HAP-1 (cell line): ENCODE data around the gene FER.

Source experiments
- DNase-seq, 2 experiments: peaks; one replicate each; pipeline ENCODE4 v3.0.0-alpha.2; 2016 to 2020; ENCODE audit warnings: low spot score in 2 of 2
- H3K27me3 ChIP-seq: fragments of 250-450 bp; sonication (Bioruptor Pico); 2 replicates; pipeline ENCODE4 v1.5.1; 2020; ENCODE audit warnings: low read depth, mild to moderate bottlenecking, moderate library complexity
- H3K36me3 ChIP-seq: fragments of 250-450 bp; sonication (Bioruptor Pico); replicated peaks from 2 replicates; pipeline ENCODE4 v1.5.1; 2020; ENCODE audit warnings: mild to moderate bottlenecking
- H3K4me1 ChIP-seq: fragments of 250-450 bp; sonication (Bioruptor Pico); 2 replicates; pipeline ENCODE4 v1.5.1; 2020; ENCODE audit warnings: mild to moderate bottlenecking
- H3K4me3 ChIP-seq: fragments of 250-450 bp; sonication (Bioruptor Pico); 2 replicates; pipeline ENCODE4 v1.5.1; 2020; ENCODE audit warnings: mild to moderate bottlenecking, moderate library complexity
- H3K9me3 ChIP-seq: fragments of 250-450 bp; sonication (Bioruptor Pico); 2 replicates; pipeline ENCODE4 v1.5.1; 2020; ENCODE audit warnings: mild to moderate bottlenecking, moderate library complexity
- in situ Hi-C: fragments of 300-500 bp; cut with MboI; formaldehyde crosslinking; loops from 3 replicates; pipeline ENCODE4 v1.14.3; 2020; ENCODE audit warnings: low sequenced_read_pairs, inconsistent platforms, mixed read lengths

Gene FER

DNA sequence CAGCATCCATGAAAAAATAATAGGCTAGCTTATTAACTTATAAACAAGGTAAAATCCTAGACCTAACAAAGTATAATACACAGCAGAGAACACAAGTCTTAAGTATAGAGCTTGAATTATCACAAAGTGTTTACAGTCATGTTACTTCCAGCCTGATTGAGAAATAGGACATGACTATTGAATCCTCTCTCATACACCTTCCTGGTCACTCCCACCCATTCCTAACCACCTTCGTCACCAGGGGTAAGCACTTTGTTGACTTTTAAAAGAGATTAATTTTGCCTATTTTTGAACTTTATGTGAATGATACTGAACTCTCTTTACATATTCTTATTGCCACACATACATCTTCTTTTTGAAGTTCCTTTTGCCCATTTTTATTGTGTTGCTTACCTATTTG is 336.2 kb downstream of the FER start:
- H3K4me3 ChIP-seq, result no peak overlapping the region
- in situ Hi-C loops, result no loop called here

GRCh38 chr5:109089191-109089590 is 341.5 kb downstream of the FER start:
- in situ Hi-C loops, result no loop called here
- Histone ChIP-seq H3K36me3 (no peaks in the 10 kb centered on the region), H3K27me3 (no peaks in the 10 kb centered on the region), H3K4me1 (no peaks in the 10 kb centered on the region), H3K4me3 (no peak overlapping the region), H3K9me3 (no peaks in the 10 kb centered on the region)
- DNase-seq, result no peak

More for the DNA sequence above, 336.2 kb downstream of the FER start:
- Histone ChIP-seq H3K9me3 (no peaks in the 10 kb centered on the region), H3K27me3 (no peaks in the 10 kb centered on the region), H3K36me3 (no peaks in the 10 kb centered on the region), H3K4me1 (no peaks in the 10 kb centered on the region)
- DNase-seq, result no peak

GRCh38 chr5:109099081-109099480 is 351.4 kb downstream of the FER start:
- Histone ChIP-seq H3K4me3 (no peak overlapping the region), H3K9me3 (no peaks in the 10 kb centered on the region), H3K4me1 (no peaks in the 10 kb centered on the region), H3K36me3 (no peaks in the 10 kb centered on the region), H3K27me3 (no peaks in the 10 kb centered on the region)
- DNase-seq, result no peak
- in situ Hi-C loops, result no loop called here

GRCh38 chr5:109100971-109101370 is 353.3 kb downstream of the FER start:
- H3K4me3 ChIP-seq, result no peak overlapping the region
- in situ Hi-C loops, result no loop called here
- DNase-seq, result no peak
- no peaks in the 10 kb centered on the region for H3K27me3 ChIP-seq
- no peaks in the 10 kb centered on the region for H3K9me3 ChIP-seq
- H3K4me1 ChIP-seq, result peaks cover 5% of the 10 kb centered on the region
- H3K36me3 ChIP-seq, result no peaks in the 10 kb centered on the region

GRCh38 chr5:109102096-109102690 is 354.5 kb downstream of the FER start:
- DNase-seq, result no peak
- H3K9me3 ChIP-seq, result no peaks in the 10 kb centered on the region
- peaks cover 7% of the 10 kb centered on the region for H3K4me1 ChIP-seq
- H3K4me3 ChIP-seq, result no peak overlapping the region
- H3K27me3 ChIP-seq, result no peaks in the 10 kb centered on the region
- in situ Hi-C loops, result no loop called here
- H3K36me3 ChIP-seq, result no peaks in the 10 kb centered on the region

- Histone ChIP-seq H3K9me3 (no peaks in the 10 kb centered on the region), H3K4me3 (no peak overlapping the region), H3K4me1 (peaks cover 7% of the 10 kb centered on the region), H3K36me3 (no peaks in the 10 kb centered on the region), H3K27me3 (no peaks in the 10 kb centered on the region)
- peak in 1 of 2 experiments; percentile 31 for DNase-seq
- in situ Hi-C loops, result no loop called here
Observed at GRCh38 chr5:109105631-109106267, 358.1 kb downstream of the FER start.

GRCh38 chr5:109111680-109112079 is 364.0 kb downstream of the FER start:
- H3K36me3 ChIP-seq, result no peaks in the 10 kb centered on the region
- no peak for DNase-seq
- no peak overlapping the region for H3K4me3 ChIP-seq
- in situ Hi-C loops, result no loop called here
- H3K27me3 ChIP-seq, result no peaks in the 10 kb centered on the region
- no peaks in the 10 kb centered on the region for H3K9me3 ChIP-seq
- no peaks in the 10 kb centered on the region for H3K4me1 ChIP-seq

DNA sequence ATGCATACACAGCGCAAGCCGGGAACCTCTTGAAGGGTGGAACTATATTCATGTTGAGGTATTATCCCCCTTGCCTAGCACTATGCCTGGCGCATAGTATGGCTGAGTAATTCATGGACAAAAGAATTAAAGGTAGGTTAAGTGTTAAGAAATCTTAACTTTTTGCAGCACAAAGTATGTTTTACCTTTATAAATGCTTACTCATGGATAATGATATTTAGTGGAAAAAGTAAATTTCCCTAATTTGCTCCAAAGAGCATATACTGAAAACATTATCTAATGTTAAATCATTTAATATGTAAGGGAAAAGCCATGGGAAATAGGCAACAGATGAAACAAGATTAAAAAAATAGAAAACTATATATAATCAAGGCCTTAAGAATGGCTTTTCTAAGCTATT is 365.9 kb downstream of the FER start:
- Histone ChIP-seq H3K9me3 (no peaks in the 10 kb centered on the region), H3K4me3 (no peak overlapping the region), H3K4me1 (no peaks in the 10 kb centered on the region), H3K36me3 (no peaks in the 10 kb centered on the region), H3K27me3 (no peaks in the 10 kb centered on the region)
- no peak for DNase-seq
- in situ Hi-C loops, result no loop called here

DNA sequence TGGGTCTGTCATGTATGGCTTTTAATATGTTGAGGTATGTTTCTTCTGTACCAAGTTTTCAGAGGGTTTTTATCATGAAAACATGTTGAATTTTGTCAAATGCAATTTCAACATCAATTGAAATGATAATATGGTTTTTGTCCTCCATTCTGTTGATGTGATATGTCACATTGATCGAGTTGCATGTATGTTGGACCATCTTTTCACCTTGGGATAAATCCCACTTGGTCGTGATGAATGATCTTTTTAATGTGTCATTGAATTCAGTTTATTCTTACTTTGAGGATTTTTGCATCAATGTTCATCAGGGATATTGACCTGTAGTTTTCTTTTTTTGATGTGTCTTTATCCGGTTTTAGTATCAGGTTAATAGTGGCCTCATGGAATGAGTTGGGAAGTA is 373.5 kb downstream of the FER start:
- DNase-seq, result no peak

GRCh38 chr5:109125755-109126429 is 378.2 kb downstream of the FER start:
- Histone ChIP-seq H3K27me3 (no peaks in the 10 kb centered on the region), H3K4me1 (no peaks in the 10 kb centered on the region), H3K36me3 (no peaks in the 10 kb centered on the region), H3K4me3 (no peak overlapping the region), H3K9me3 (no peaks in the 10 kb centered on the region)
- in situ Hi-C loops, result no loop called here
- no peak for DNase-seq

More for the DNA sequence above, 373.5 kb downstream of the FER start:
- no peak overlapping the region for H3K4me3 ChIP-seq
- no peaks in the 10 kb centered on the region for H3K36me3 ChIP-seq
- H3K4me1 ChIP-seq, result no peaks in the 10 kb centered on the region
- in situ Hi-C loops, result no loop called here
- H3K27me3 ChIP-seq, result no peaks in the 10 kb centered on the region
- H3K9me3 ChIP-seq, result 0 out of 2 replicates have a peak, but pooled peaks cover 2% of the 10 kb centered on the region

DNA sequence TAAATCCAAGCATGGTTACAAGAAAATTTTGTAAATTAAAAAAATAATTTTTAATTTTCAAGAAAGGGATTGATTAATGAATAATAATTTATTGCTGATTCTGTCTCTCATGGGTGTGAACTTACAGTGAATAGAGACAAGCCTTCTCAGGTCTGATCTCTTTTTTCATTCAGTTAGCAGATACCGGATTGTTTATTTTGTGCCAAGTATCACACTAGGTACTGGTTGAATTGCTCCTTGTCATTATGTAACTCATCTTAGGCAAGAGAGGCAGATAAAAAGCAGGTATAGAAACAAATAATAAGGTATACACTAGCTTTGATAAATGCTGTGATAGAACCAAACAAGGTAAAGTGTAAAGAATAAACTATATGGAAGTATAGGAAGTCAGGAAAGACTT is 378.8 kb downstream of the FER start:
- DNase-seq, result no peak
- no peaks in the 10 kb centered on the region for H3K27me3 ChIP-seq
- no peaks in the 10 kb centered on the region for H3K4me1 ChIP-seq
- no peak overlapping the region for H3K4me3 ChIP-seq
- no peaks in the 10 kb centered on the region for H3K9me3 ChIP-seq
- in situ Hi-C loops, result no loop called here
- H3K36me3 ChIP-seq, result no peaks in the 10 kb centered on the region

GRCh38 chr5:109136906-109137305 is 389.2 kb downstream of the FER start:
- no peaks in the 10 kb centered on the region for H3K27me3 ChIP-seq
- H3K4me1 ChIP-seq, result no peaks in the 10 kb centered on the region
- no peak for DNase-seq
- H3K4me3 ChIP-seq, result no peak overlapping the region
- no peaks in the 10 kb centered on the region for H3K9me3 ChIP-seq
- in situ Hi-C loops, result no loop called here
- no peaks in the 10 kb centered on the region for H3K36me3 ChIP-seq

DNA sequence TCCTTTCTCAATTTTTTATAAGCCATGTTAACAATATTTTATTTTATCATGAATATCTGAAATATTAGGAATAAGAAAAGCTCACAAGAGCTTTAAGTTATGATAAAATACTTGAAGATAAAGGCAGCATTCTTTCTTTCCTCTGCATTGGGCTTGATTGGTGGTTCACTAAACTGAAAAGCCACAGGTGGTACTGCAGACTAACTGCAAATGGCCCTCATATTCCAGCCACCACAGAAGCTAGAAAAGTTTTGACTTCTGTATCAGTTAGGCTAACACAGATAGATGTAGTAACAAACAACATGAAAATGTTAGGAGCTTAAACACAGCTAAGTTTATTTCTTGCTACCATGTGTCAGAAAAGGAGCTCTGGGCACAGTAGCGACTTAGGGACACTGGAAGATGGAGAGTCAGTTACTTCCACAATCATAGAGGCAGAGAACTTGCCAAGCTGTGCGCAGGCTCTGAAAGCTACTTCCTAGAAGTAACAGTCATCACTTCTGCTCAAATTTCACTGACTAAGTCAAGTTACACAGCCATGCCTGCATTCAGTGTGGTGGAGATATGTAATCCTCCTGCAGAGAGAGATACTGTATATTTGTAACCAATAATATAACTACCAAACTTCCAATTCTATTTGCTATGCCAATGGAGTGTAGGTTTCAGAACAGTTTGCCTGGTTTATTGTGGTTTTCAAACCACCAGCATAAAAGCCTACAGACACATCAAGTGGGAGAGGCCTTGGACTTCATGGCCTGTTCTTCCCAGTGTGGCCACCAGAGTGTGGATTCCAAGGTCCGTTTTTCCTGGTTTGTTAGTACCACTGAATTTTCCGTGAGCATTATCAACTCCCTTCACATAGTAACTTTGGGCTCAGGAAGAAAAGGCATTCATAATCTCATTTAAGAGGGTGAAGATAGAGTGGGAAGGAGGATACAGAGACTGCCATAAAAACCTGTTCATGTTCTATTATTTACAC is 393.8 kb downstream of the FER start:
- no peak for DNase-seq
- Histone ChIP-seq H3K4me1 (no peaks in the 10 kb centered on the region), H3K4me3 (no peak overlapping the region), H3K9me3 (no peaks in the 10 kb centered on the region), H3K27me3 (no peaks in the 10 kb centered on the region), H3K36me3 (no peaks in the 10 kb centered on the region)
- in situ Hi-C loops, result no loop called here
